ENCODE data around the gene SKAP2. TPM values are rescaled to one million over a fixed set of nuclear protein-coding genes. Genes with fewer than 3 reads are reported as not detected.

SKAP2 gene
- total RNA-seq, 1 donor from 2014 or later = 3.3 TPM

DNA sequence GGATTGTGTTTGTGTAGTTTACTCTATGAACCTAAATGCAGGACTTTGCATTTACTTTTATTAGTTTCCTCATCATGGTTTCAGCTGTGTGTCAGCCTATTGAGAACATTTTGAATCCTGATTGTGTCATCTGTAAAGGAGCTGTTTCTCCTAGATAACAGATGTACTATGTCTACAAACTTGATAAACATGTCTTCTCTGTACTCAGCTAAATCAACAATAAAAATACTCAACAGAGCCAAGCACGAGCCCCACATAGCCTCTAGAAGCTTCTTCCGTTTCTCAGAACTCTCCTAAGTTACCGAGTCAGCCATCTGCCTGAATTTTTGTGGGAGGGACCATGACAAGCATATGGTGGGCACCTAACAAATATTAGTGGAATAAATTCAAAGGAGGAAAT lies 234.7 kb downstream of the SKAP2 start:
- intact Hi-C loops (cut with micrococcal nuclease) = no loop called here
- Mint-ChIP-seq H3K4me3 (no peak overlapping the region), H3K36me3 (ENCODE audit: low read depth) (peaks cover 4% of the 10 kb centered on the region), H3K9me3 (peaks cover 11% of the 10 kb centered on the region), H3K27me3 (ENCODE audit: insufficient read depth) (peaks cover 4% of the 10 kb centered on the region), H3K4me1 (ENCODE audit: low read depth) (peaks cover 15% of the 10 kb centered on the region), H3K27ac (no peak overlapping the region)
- DNase-seq (ENCODE audit: low spot score) = no peak

DNA sequence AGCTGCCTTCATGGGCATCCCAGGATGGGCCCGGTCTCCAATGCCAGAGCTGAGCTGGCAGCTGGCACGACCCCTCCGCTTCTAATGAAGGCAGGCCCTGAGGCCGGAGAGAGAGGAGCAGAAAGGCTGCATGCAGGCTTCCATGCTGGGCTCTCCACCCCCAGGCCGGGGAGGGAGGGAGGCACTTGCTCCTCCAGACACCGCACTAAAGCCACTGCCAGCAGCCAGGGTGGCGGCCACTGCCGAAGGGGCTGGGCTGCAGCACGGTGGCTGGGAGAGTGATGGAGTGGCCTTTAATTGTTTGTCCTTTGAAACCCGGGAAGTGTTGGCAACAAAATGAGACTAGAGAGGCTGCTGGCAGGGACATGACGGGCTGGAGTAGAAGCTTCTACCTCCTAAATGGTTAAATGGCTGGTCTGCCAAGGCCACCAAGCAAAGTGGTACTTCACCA lies 236.5 kb downstream of the SKAP2 start:
- peaks cover 6% of the 10 kb centered on the region for H3K27me3 Mint-ChIP-seq (ENCODE audit: insufficient read depth)
- no peaks in the 10 kb centered on the region for H3K36me3 Mint-ChIP-seq (ENCODE audit: low read depth)
- no peaks in the 10 kb centered on the region for H3K9me3 Mint-ChIP-seq
- H3K4me3 Mint-ChIP-seq = no peak overlapping the region
- H3K4me1 Mint-ChIP-seq (ENCODE audit: low read depth) = no peaks in the 10 kb centered on the region
- intact Hi-C loops (cut with micrococcal nuclease) = no loop called here
- no peak overlapping the region for H3K27ac Mint-ChIP-seq
- no peak for DNase-seq (ENCODE audit: low spot score)

DNA sequence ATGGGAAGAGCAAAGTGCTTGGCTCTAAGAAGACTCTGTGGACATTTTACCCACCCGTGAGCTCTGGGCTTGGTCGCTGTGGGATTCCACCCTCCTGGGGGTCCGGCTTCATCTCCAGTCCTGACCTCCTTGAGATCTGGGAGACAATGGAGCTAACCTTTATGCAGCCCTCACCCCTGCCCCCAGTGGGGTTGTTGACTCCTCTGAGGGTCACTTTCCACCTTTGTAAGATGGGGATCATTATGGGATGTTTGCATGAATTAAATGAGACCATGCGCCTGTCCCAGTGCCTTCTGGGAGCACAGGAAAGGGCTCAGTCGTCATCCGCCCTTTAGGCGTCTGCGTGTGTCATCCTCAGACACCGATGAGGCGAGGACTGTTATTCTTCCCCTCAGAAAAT lies 237.2 kb downstream of the SKAP2 start:
- intact Hi-C loops (cut with micrococcal nuclease) = no loop called here
- no peak overlapping the region for H3K27ac Mint-ChIP-seq

DNA sequence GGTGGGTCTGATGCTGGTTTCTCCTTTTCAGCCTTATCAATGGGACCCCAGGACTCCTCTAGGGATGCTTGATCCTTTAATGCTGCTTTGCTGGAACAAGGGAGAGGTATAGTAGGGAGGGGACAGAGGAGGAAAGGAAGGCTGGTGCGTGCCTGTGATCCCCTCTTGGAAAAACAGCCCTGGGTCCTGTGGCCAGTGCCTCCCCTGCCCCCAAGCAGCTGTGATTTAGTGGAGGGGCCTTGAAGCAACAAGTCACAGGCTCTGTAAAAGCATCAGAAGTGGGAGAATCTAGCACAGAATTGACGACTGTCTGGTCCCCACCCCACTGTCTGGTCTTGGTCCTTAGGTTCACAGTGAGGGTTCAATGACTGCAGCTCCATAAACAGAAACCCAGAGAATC lies 237.7 kb downstream of the SKAP2 start:
- DNase-seq (ENCODE audit: low spot score) = no peak
- H3K4me1 Mint-ChIP-seq (ENCODE audit: low read depth) = no peaks in the 10 kb centered on the region
- no peaks in the 10 kb centered on the region for H3K36me3 Mint-ChIP-seq (ENCODE audit: low read depth)
- H3K27me3 Mint-ChIP-seq (ENCODE audit: insufficient read depth) = peaks cover 6% of the 10 kb centered on the region
- H3K9me3 Mint-ChIP-seq = no peaks in the 10 kb centered on the region
- H3K27ac Mint-ChIP-seq = no peak overlapping the region
- intact Hi-C loops (cut with micrococcal nuclease) = no loop called here
- H3K4me3 Mint-ChIP-seq = no peak overlapping the region

More for the DNA sequence above, 237.2 kb downstream of the SKAP2 start:
- H3K4me3 Mint-ChIP-seq = no peak overlapping the region
- DNase-seq (ENCODE audit: low spot score) = no peak
- H3K4me1 Mint-ChIP-seq (ENCODE audit: low read depth) = no peaks in the 10 kb centered on the region
- no peaks in the 10 kb centered on the region for H3K36me3 Mint-ChIP-seq (ENCODE audit: low read depth)
- H3K9me3 Mint-ChIP-seq = no peaks in the 10 kb centered on the region
- peaks cover 6% of the 10 kb centered on the region for H3K27me3 Mint-ChIP-seq (ENCODE audit: insufficient read depth)

DNA sequence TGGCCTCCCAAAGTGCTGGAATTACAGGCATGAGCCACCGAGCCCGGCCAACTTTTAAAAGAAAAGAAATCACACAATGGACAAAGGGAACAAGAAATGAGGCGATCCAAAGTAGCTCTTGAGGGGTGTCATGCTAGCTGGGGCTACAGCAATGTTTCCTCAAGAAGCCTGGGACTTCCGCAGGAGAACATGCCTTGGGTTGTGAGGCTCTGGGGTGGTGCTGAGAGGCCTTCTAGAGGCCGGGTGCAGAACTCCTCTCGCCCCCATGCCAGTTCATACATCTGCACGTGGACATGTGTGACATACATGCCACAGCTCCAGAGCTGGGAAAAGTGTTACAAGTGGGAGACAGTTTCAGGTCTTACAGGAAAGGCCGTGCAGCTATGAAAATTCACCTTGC lies 238.2 kb downstream of the SKAP2 start:
- H3K36me3 Mint-ChIP-seq (ENCODE audit: low read depth) = no peaks in the 10 kb centered on the region
- DNase-seq (ENCODE audit: low spot score) = no peak
- peaks cover 6% of the 10 kb centered on the region for H3K27me3 Mint-ChIP-seq (ENCODE audit: insufficient read depth)
- H3K4me3 Mint-ChIP-seq = no peak overlapping the region
- H3K4me1 Mint-ChIP-seq (ENCODE audit: low read depth) = no peaks in the 10 kb centered on the region
- intact Hi-C loops (cut with micrococcal nuclease) = no loop called here
- H3K27ac Mint-ChIP-seq = no peak overlapping the region
- no peaks in the 10 kb centered on the region for H3K9me3 Mint-ChIP-seq

DNA sequence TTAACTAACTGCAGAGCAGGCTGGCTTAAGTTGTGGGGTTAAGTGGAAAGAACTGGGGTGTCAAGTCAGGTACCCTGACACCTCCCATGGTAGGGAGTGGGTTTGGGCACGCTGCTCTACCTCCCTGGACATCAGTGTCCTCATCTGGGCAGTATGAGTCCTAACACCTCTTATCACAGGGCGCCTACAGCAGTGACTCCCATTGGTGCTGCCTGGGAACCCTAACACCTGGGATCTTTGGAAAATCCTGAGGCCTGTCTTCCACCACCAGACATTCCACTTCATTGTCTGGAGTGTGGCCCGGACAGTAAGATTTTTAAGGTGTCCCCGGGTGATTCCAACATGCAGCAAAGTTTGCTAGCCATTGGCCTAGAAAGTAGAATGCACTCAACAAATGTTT lies 239.1 kb downstream of the SKAP2 start:
- no peak overlapping the region for H3K4me3 Mint-ChIP-seq

DNA sequence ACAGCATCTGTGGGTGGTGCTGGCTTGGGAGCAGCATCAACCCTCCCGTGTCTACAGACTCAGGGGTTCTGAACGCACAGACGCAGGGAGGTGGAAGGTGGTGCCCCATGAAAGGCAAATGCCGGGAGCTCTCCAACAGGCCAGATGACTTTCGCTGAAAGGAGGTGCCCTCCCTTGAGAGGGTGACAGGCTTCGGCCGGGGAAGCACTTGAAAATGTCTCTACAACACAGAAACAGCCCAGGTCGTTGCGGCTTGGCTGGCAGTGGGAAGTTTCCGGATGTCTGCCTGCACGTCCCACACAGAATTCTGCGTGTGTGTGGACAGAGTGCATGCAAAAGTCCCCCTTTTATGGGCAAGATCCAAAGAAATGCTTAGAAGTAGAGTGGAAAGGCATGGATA lies 239.6 kb downstream of the SKAP2 start:
- Mint-ChIP-seq H3K4me1 (ENCODE audit: low read depth) (no peaks in the 10 kb centered on the region), H3K9me3 (no peaks in the 10 kb centered on the region), H3K27me3 (ENCODE audit: insufficient read depth) (peaks cover 6% of the 10 kb centered on the region), H3K4me3 (no peak overlapping the region), H3K36me3 (ENCODE audit: low read depth) (no peaks in the 10 kb centered on the region), H3K27ac (no peak overlapping the region)
- intact Hi-C loops (cut with micrococcal nuclease) = no loop called here
- DNase-seq (ENCODE audit: low spot score) = no peak

More for the DNA sequence above, 239.1 kb downstream of the SKAP2 start:
- no peaks in the 10 kb centered on the region for H3K9me3 Mint-ChIP-seq
- no peaks in the 10 kb centered on the region for H3K4me1 Mint-ChIP-seq (ENCODE audit: low read depth)
- intact Hi-C loops (cut with micrococcal nuclease) = no loop called here
- no peaks in the 10 kb centered on the region for H3K36me3 Mint-ChIP-seq (ENCODE audit: low read depth)
- peaks cover 6% of the 10 kb centered on the region for H3K27me3 Mint-ChIP-seq (ENCODE audit: insufficient read depth)
- no peak for DNase-seq (ENCODE audit: low spot score)
- no peak overlapping the region for H3K27ac Mint-ChIP-seq

DNA sequence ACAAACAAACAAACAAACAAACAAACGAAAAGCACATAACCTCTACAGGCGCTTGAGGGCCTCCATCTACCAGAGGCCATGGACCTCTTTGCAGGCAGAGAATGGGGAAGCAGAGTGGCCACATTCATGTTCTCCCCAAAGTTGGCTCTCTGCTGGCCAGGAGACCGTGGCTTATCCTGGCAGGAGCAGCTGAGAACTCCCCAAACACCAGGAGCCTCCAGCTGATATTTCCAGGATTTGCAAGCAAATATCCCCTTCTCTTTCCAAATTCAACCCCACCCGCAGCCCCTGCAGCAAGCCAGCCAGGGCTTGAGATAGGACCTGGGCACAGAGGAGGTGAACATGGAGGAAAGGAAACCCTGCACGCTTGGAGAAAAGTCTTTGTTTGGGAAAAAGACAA lies 240.0 kb downstream of the SKAP2 start:
- Mint-ChIP-seq H3K4me1 (ENCODE audit: low read depth) (no peaks in the 10 kb centered on the region), H3K27ac (no peak overlapping the region), H3K4me3 (no peak overlapping the region), H3K27me3 (ENCODE audit: insufficient read depth) (peaks cover 6% of the 10 kb centered on the region), H3K9me3 (no peaks in the 10 kb centered on the region), H3K36me3 (ENCODE audit: low read depth) (no peaks in the 10 kb centered on the region)
- intact Hi-C loops (cut with micrococcal nuclease) = no loop called here
- DNase-seq (ENCODE audit: low spot score) = no peak

DNA sequence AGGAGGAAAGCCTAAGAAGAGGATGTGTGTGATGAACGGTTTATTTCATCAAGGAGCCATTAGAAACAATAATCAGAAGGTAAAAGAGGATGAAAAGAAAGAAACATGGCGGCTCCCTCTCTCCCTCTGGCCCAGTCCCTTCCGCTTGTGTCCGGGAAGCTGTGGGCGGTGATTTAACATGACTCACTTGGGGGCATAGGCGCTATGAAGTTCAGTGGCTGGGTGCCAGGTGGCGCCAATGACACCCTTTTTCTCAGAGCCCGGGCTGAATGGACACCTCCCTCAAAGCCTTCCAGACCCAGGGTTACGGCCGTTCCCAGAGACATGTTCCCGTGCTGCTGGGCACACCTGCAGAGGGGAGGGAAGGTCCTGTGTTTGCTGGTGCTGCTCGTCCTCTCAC lies 244.0 kb downstream of the SKAP2 start:
- intact Hi-C loops (cut with micrococcal nuclease) = no loop called here
- H3K9me3 Mint-ChIP-seq = no peaks in the 10 kb centered on the region
- no peak for DNase-seq (ENCODE audit: low spot score)
- H3K4me1 Mint-ChIP-seq (ENCODE audit: low read depth) = no peaks in the 10 kb centered on the region
- peaks cover 2% of the 10 kb centered on the region for H3K27me3 Mint-ChIP-seq (ENCODE audit: insufficient read depth)
- H3K27ac Mint-ChIP-seq = no peak overlapping the region
- H3K36me3 Mint-ChIP-seq (ENCODE audit: low read depth) = no peaks in the 10 kb centered on the region
- H3K4me3 Mint-ChIP-seq = no peak overlapping the region

DNA sequence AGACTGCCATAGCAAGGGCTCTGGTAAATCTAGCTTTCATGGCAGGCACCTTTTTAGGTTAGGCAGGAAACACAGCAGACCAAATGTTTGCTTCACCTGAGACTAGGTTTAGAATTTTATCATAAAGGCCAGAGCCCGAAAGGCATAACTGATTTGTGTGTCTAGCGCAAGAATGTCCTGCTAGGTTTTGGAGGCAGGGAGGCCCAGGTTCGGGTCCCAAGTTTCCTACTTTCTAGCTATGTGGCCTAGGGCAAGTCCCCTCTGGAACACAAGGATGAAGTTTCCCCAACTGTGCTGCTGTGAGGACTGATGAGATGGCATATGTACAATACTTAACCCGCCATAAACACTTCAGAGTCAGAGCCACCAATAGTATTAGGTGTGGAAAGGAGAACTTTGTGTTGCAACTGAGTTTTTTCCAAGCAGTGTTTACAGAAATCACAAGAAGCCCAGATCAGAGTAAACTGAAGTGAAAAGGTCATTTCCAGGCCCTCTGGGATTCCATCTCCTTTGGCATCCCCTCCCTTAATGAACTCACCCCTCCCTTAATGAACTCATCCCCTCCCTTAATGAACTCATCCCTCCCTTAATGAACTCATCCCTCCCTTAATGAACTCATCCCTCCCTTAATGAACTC lies 244.9 kb downstream of the SKAP2 start:
- Mint-ChIP-seq H3K36me3 (ENCODE audit: low read depth) (no peaks in the 10 kb centered on the region), H3K27me3 (ENCODE audit: insufficient read depth) (peaks cover 2% of the 10 kb centered on the region), H3K9me3 (no peaks in the 10 kb centered on the region), H3K4me1 (ENCODE audit: low read depth) (no peaks in the 10 kb centered on the region), H3K27ac (no peak overlapping the region), H3K4me3 (no peak overlapping the region)
- intact Hi-C loops (cut with micrococcal nuclease) = no loop called here
- no peak for DNase-seq (ENCODE audit: low spot score)

DNA sequence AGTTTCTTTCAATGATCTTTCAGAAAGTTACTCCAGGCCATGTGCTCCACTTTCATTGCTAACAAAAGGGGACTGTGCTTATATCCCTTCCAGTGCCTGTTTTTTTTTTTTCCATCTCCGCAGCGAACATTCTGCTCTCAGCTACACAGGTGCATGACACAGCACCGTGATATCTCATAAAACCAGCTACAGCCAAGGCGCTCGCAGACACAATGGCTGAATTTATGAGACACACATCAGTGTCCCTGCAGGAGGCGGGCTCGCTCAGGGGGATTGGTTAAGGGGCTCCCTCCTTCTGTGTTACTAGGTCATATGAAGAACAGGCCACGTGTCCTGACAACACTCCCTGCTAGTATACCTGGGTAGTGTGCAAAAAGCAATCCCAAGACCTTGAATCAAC lies 245.5 kb downstream of the SKAP2 start:
- H3K27ac Mint-ChIP-seq = no peak overlapping the region
- no peak overlapping the region for H3K4me3 Mint-ChIP-seq
- H3K9me3 Mint-ChIP-seq = no peaks in the 10 kb centered on the region
- intact Hi-C loops (cut with micrococcal nuclease) = no loop called here
- H3K27me3 Mint-ChIP-seq (ENCODE audit: insufficient read depth) = peaks cover 2% of the 10 kb centered on the region
- no peak for DNase-seq (ENCODE audit: low spot score)
- H3K4me1 Mint-ChIP-seq (ENCODE audit: low read depth) = no peaks in the 10 kb centered on the region
- no peaks in the 10 kb centered on the region for H3K36me3 Mint-ChIP-seq (ENCODE audit: low read depth)

DNA sequence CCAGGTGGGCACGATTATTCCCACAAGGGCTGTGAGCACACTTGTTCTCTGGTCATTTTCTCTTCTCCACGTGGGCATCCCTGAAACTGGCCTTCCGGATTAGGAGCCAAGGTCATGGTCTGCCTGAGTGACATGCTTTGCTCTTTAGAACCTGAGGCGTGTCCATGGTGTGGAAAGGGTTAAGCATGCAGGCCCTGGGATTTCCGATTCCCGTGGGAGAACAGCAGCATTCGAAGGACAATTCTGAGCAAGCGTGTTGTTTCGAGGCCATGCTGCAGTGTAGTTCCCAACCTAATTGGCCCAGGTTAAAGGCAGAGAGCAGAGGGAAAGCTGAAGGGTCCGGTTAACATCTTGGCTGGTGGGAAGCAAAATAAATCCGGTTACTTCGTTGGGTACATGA lies 245.9 kb downstream of the SKAP2 start:
- intact Hi-C loops (cut with micrococcal nuclease) = no loop called here

More for the DNA sequence above, 245.9 kb downstream of the SKAP2 start:
- DNase-seq (ENCODE audit: low spot score) = no peak
- Mint-ChIP-seq H3K36me3 (ENCODE audit: low read depth) (no peaks in the 10 kb centered on the region), H3K9me3 (no peaks in the 10 kb centered on the region), H3K4me3 (no peak overlapping the region), H3K27me3 (ENCODE audit: insufficient read depth) (no peaks in the 10 kb centered on the region), H3K4me1 (ENCODE audit: low read depth) (no peaks in the 10 kb centered on the region), H3K27ac (no peak overlapping the region)

Data from activated T-helper 1 cell treated with anti-CD3 and anti-CD28 coated beads, Interleukin-12 subunit alpha, Interleukin-12 subunit beta, Interleukin-2, Interleukin-4 antibody, amounts not matched to agents 30 ng/mL and 10 ng/mL and 1 ng/mL, durations not matched to agents 14 hours and 24 hours and 36 hours (primary cell).